HepG2 (cell line): ENCODE data around the gene ZNF747. TPM values are rescaled to one million over a fixed set of nuclear protein-coding genes. Genes with fewer than 3 reads are reported as not detected.

Source experiments
- ELF4 ChIP-seq: sonication (generic); formaldehyde crosslinking; IDR thresholded peaks from 2 replicates; pipeline ENCODE4 v1.5.0; 2020; ENCODE audit warnings: missing genetic modification reagents, mild to moderate bottlenecking, moderate library complexity, borderline replicate concordance
- KAT2B ChIP-seq: fragments of 150-350 bp; IDR thresholded peaks from 2 replicates; pipeline ENCODE4 v1.6.1; 2014; ENCODE audit warnings: low read depth, low read length, borderline replicate concordance
- SNAPC2 ChIP-seq: sonication (generic); formaldehyde crosslinking; IDR thresholded peaks from 2 replicates; pipeline ENCODE4 v1.8.1; 2022; ENCODE audit warnings: mild to moderate bottlenecking, missing genetic modification reagents
- SRF ChIP-seq: IDR thresholded peaks from 2 replicates; pipeline ENCODE4 v1.6.1; 2011; ENCODE audit warnings: mild to moderate bottlenecking, low read depth, low read length, moderate library complexity
- SUZ12 ChIP-seq: fragments of 150-350 bp; IDR thresholded peaks from 2 replicates; pipeline ENCODE4 v1.6.1; 2014; ENCODE audit warnings: low read depth, low read length
- ZBED4 ChIP-seq: sonication (generic); formaldehyde crosslinking; IDR thresholded peaks from 2 replicates; pipeline ENCODE4 v1.4.0; 2020; ENCODE audit warnings: missing genetic modification reagents, borderline replicate concordance
- ZNF142 ChIP-seq: sonication (generic); formaldehyde crosslinking; IDR thresholded peaks from 2 replicates; pipeline ENCODE4 v1.4.0; 2020; ENCODE audit warnings: missing genetic modification reagents
- ZNF350 ChIP-seq: sonication (generic); formaldehyde crosslinking; IDR thresholded peaks from 2 replicates; pipeline ENCODE4 v1.4.0; 2020; ENCODE audit warnings: mild to moderate bottlenecking, low read depth, missing genetic modification reagents, borderline replicate concordance
- ZNF407 ChIP-seq: sonication (generic); formaldehyde crosslinking; IDR thresholded peaks from one replicate; pipeline ENCODE4 v1.5.1; 2020; ENCODE audit warnings: mild to moderate bottlenecking, missing genetic modification reagents; ENCODE audit errors: not compliant biosample characterization
- ZNF547 ChIP-seq: sonication (generic); formaldehyde crosslinking; IDR thresholded peaks from 2 replicates; pipeline ENCODE4 v1.5.1; 2020; ENCODE audit warnings: mild to moderate bottlenecking, missing genetic modification reagents
- ZNF550 ChIP-seq: sonication (generic); formaldehyde crosslinking; IDR thresholded peaks from 2 replicates; pipeline ENCODE4 v1.4.0; 2020; ENCODE audit warnings: mild to moderate bottlenecking, missing genetic modification reagents, borderline replicate concordance
- polyA plus RNA-seq, 8 experiments: library from polyadenylated mRNA; depleted of rRNA in 3 of 8; stranded (reverse) in 7 of 8; unstranded in 1 of 8; fragments of >200 nt; fragmentation: Illumina TruSeq in 4 of 8; extraction: Trizol in 4 of 8; gene quantifications; 2 replicates each; pipeline versions ENCODE4 v1.2.1 to v1.2.3, GENCODE V29; 2011 to 2016; ENCODE audit warnings: low read depth in 4 of 8, missing spikeins in 1 of 8, mixed read lengths in 1 of 8; ENCODE audit not compliant: insufficient read depth in 1 of 8
- total RNA-seq, 5 experiments: library from RNA; depleted of rRNA; stranded (reverse); fragments of >200 nt; fragmentation: Illumina TruSeq; extraction: Trizol; gene quantifications; 2 replicates each; pipeline ENCODE4 v1.2.3, GENCODE V29; 2016; ENCODE audit warnings: low read depth in 1 of 5

ZNF747 gene
- total and polyA plus RNA-seq, 2 of the 13 experiments (the other 11 are each of a cell fraction or from before 2014, with no cell fraction given), result 7.2 to 10.2 TPM

GRCh38 chr16:30535777-30536190 lies 1.1 kb upstream of the ZNF747 start (continued):
- TF ChIP-seq ELF4 (no peak), SUZ12 (no peak), ZNF142 (CRISPR knock-in tag) (peak; percentile 74), ZNF547 (CRISPR knock-in tag) (no peak), ZNF350 (CRISPR knock-in tag) (no peak), KAT2B (no peak), ZNF550 (no peak), SNAPC2 (no peak), ZNF407 (CRISPR knock-in tag) (no peak), ZBED4 (CRISPR knock-in tag) (peak; percentile 54; the same call in 1 of the 2 replicates), SRF (no peak)
